Skeletal muscle tissue (tissue), 4 donors: ENCODE data around the gene SIPA1L3. TPM values are rescaled to one million over a fixed set of nuclear protein-coding genes. Genes with fewer than 3 reads are reported as not detected.

ENCODE experiments used
- H3K27ac ChIP-seq: one replicate; pipeline ENCODE4 v1.7.0; 2013; ENCODE audit warnings: mild to moderate bottlenecking, low read depth, low read length, inconsistent platforms
- H3K27me3 ChIP-seq, 3 donors: one replicate each; pipeline ENCODE4 v1.7.0; 2013; ENCODE audit warnings: low read length in 3 of 3; ENCODE audit not compliant: control insufficient read depth in 3 of 3, insufficient read depth in 3 of 3
- H3K36me3 ChIP-seq, 3 donors: one replicate each; pipeline ENCODE4 v1.7.0; 2013; ENCODE audit warnings: low read length in 3 of 3; ENCODE audit not compliant: control insufficient read depth in 3 of 3, insufficient read depth in 3 of 3
- H3K4me1 ChIP-seq, 3 donors: one replicate each; pipeline ENCODE4 v1.7.0; 2013; ENCODE audit warnings: low read length in 3 of 3, mild to moderate bottlenecking in 3 of 3; ENCODE audit not compliant: control insufficient read depth in 3 of 3, insufficient read depth in 3 of 3
- H3K4me3 ChIP-seq, 3 donors: one replicate each; pipeline ENCODE4 v1.7.0; 2013; ENCODE audit warnings: low read length in 3 of 3
- H3K9ac ChIP-seq, 3 donors: one replicate each; pipeline ENCODE4 v1.7.0; 2013; ENCODE audit warnings: low read length in 3 of 3, mild to moderate bottlenecking in 3 of 3, moderate library complexity in 2 of 3, low read depth in 1 of 3
- H3K9me3 ChIP-seq, 3 donors: one replicate each; pipeline ENCODE4 v1.7.0; 2013; ENCODE audit warnings: low read length in 3 of 3; ENCODE audit not compliant: control insufficient read depth in 3 of 3
- total RNA-seq: library from RNA; depleted of rRNA; stranded (reverse); fragments of >200 nt; gene quantifications from one replicate; pipeline ENCODE4 v1.2.3, GENCODE V29; 2014
- donor health status: Osteomylitis.

The SIPA1L3 gene
- total RNA-seq, 1 donor from 2014 or later = 3.7 TPM

DNA sequence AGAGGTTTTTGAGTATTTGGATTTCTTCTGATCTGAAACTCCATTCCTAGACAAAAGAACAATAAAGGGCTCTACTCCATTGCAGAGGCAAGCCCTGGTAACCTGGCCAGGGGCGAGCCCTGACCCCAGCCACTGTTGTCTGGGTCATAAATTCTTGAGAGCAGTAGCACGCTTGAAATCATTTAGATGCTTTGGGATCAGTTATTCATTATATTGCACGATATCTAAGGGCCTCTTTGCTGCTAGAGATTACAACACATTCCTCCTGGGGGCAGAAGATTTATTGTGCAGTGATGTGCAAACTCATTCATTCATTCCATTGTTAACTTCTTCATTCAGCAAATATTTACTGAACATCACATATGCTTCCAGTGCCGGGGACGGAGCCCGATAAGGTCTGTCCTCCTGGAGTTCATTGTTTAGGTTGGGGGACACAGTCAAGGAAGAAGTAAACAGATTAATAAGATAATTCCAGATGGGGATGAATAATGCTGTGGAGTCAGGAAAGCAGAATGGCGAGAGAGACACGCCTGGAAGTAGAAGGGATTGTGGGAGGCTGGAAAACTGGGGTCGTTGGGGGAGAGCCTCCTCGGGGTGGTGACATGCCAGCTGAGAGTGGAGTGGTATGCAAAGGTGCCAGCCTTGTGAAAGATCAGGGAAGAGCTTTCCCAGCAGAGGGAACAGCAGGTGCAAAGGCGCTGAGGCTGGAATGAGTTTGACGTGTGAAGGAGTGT lies 34.9 kb downstream of the SIPA1L3 start:
- no peaks in the 10 kb centered on the region for H3K9me3 ChIP-seq
- H3K27me3 ChIP-seq = no peaks in the 10 kb centered on the region
- H3K36me3 ChIP-seq = no peaks in the 10 kb centered on the region
- no peaks in the 10 kb centered on the region for H3K4me1 ChIP-seq
- no peak overlapping the region for H3K9ac ChIP-seq
- H3K27ac ChIP-seq = no peak overlapping the region
- H3K4me3 ChIP-seq = no peak overlapping the region

DNA sequence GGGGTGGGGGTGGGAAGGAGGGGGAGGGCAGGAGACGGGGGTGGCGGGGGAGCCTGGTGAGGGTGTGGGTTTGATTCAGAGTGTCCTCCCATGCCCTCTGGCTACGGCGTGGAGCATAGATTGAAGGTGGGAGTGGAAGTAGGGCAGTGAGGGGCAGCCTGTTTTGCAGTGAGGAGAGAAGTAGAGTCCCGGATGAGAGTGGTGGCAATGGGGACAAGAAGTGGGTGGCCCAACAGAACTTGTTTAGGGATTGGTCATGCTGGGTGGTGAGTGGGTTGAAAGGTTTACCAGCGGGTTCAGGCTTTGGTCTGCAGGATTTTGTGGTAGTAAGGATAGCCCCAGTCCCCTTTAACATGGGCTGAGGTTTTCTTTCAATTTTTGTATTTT lies 35.5 kb downstream of the SIPA1L3 start:
- Histone ChIP-seq H3K4me1 (peaks cover 0 to 2% (median under 1%) of the 10 kb centered on the region in 3 donors), H3K27me3 (no peaks in the 10 kb centered on the region), H3K4me3 (no peak overlapping the region), H3K9ac (no peak overlapping the region), H3K36me3 (no peaks in the 10 kb centered on the region), H3K27ac (no peak overlapping the region), H3K9me3 (no peaks in the 10 kb centered on the region)

DNA sequence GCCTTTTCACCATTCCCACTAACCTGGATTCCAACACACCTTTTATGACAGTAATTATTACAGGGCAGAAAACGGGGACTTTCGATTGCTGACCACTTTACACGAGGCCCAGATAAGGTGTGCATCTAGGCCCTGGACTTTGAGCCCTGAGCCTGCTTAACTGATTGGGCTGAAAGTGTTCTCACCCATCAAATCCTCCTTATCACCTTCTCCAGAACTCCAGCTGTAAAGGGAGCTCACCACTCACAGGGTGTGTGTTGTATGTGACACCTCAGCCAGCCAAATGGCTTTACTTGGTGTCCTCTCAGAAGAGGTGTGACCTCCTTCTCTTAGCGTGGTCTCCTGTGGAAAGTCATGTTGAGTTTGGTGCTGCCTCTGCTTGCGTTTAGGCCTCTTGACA lies 36.5 kb downstream of the SIPA1L3 start:
- no peak overlapping the region for H3K9ac ChIP-seq
- H3K36me3 ChIP-seq = no peaks in the 10 kb centered on the region
- H3K4me3 ChIP-seq = no peak overlapping the region
- H3K4me1 ChIP-seq = peaks cover 4 to 5% (median 4%) of the 10 kb centered on the region in 3 donors
- H3K9me3 ChIP-seq = no peaks in the 10 kb centered on the region
- no peaks in the 10 kb centered on the region for H3K27me3 ChIP-seq
- no peak overlapping the region for H3K27ac ChIP-seq

DNA sequence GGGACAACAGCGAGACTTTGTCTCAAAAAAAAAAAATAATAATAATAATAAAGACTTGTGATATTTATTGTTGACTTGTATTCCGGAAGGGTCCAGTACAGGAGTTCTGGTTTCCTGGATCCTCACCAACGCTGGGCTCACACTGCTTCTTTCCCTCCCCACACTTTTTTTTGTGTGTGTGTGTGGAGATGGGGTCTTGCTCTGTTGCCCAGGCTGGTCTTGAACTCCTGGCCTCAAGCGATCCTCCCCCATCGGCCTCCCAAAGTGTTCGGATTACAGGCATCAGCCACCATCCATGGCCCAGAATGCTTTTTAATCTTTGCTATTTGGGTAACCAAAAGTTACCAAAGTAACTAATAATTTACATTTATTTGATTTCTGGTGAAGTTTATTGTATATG lies 39.1 kb downstream of the SIPA1L3 start:
- no peaks in the 10 kb centered on the region for H3K27me3 ChIP-seq
- no peak overlapping the region for H3K9ac ChIP-seq
- no peaks in the 10 kb centered on the region for H3K9me3 ChIP-seq
- H3K36me3 ChIP-seq = no peaks in the 10 kb centered on the region
- H3K27ac ChIP-seq = no peak overlapping the region
- no peak overlapping the region for H3K4me3 ChIP-seq
- H3K4me1 ChIP-seq = peaks cover 4 to 5% (median 4%) of the 10 kb centered on the region in 3 donors

DNA sequence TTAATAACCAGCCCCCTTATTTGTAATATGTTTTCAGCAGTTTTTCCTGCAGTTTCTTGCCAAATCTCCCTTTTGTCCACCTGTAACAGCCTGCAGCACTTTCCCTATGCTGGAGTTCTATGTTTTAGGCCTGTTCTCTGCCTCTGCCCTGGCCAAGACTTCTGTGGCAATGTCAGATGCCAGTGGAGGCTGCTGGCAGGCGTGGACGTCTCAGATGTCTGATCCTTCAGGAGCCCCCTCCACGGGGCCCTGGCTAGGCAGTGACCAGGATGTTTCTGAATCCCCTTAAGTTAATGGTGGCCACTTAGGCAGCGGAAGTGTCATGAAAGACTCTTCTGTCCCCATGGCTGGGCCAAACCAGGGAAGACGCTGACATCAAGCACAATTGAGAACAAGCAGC lies 40.8 kb downstream of the SIPA1L3 start:
- Histone ChIP-seq H3K27ac (no peak overlapping the region), H3K36me3 (no peaks in the 10 kb centered on the region), H3K9ac (peak overlapping the region in 1 of 3 donors; percentile 0), H3K9me3 (no peaks in the 10 kb centered on the region), H3K4me3 (no peak overlapping the region), H3K4me1 (peaks cover 4 to 5% (median 4%) of the 10 kb centered on the region in 3 donors), H3K27me3 (no peaks in the 10 kb centered on the region)

DNA sequence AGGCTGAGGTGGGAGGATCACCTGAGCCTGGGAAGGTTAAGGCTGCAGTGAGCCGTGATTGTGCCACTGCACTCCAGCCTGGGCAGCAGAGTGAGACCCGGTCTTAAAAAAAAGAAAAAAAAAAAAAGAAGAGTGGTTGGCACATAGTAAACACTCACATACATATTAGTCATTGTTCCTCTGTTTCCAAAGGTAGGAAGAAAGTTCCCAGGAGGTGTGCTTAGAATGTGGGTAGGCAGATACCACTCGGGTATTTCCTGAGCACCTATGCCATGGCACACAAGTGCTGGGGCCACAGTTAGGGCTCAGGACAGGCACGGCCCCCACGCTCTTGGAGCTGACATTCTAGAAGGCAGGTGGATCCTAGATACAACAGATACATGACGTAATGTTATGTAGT lies 41.4 kb downstream of the SIPA1L3 start:
- no peaks in the 10 kb centered on the region for H3K27me3 ChIP-seq
- H3K9ac ChIP-seq = peak overlapping the region in 1 of 3 donors; percentile 0
- H3K4me1 ChIP-seq = peaks cover 4 to 5% (median 4%) of the 10 kb centered on the region in 3 donors
- H3K4me3 ChIP-seq = no peak overlapping the region
- H3K27ac ChIP-seq = no peak overlapping the region
- H3K36me3 ChIP-seq = no peaks in the 10 kb centered on the region
- H3K9me3 ChIP-seq = no peaks in the 10 kb centered on the region

DNA sequence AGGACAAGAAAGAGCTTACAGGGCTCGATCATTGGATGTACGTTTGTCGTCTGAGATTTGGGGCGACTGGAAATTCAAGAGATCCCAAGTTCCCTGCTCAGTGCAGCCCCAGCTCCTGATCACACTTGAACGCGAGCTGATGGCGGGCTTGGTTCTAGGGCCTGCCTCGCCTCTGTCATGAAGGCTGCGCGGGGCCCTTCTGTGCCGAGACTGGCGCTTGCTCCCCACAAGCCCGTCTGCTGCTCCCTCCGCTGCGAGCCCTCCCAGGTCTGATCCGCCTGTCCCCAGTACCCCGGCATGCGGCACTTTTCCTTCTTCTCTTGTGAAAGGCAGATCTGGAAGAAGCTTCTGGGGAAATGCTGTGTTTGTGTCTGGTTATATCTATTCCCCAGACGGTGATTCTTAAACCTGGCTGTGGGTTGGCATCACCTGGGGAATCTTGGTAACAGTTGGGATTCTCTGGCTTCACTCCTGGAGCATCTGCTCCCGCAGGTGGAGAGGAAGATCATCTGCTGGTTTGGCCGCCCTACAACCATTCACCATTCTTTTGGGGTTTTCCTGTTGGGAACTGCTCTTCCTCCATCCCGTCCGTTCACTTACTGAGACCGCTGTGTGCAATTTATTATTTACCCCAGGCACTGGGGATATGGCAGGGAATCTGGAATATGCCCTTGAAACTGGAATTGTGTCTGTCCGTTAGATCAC lies 43.6 kb downstream of the SIPA1L3 start:
- Histone ChIP-seq H3K4me3 (no peak overlapping the region), H3K27ac (no peak overlapping the region), H3K4me1 (peaks cover 4 to 5% (median 4%) of the 10 kb centered on the region in 3 donors)

DNA sequence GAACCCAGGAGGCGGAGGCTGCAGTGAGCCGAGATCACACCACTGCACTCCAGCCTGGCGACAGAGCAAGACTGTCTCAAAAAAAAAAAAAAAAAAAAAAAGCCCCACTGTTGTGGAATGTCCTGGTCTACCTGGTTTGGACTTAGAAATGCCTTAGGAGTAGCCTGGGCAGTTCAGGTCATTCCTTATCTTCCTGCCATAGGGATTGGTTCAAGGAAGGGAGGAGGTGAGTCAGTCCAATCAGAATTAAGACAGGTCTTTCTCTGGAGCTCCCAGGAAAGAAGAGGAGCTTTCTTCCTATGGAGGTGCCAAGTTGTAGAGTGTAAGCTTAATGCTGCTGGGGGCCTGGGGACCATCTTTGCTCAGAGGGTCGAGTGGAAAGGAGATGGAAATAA lies 44.8 kb downstream of the SIPA1L3 start:
- Histone ChIP-seq H3K27ac (no peak overlapping the region), H3K9me3 (no peaks in the 10 kb centered on the region), H3K9ac (no peak overlapping the region), H3K4me3 (no peak overlapping the region), H3K27me3 (no peaks in the 10 kb centered on the region), H3K4me1 (peaks cover 4 to 5% (median 4%) of the 10 kb centered on the region in 3 donors), H3K36me3 (no peaks in the 10 kb centered on the region)

More for the DNA sequence above, 43.6 kb downstream of the SIPA1L3 start:
- H3K36me3 ChIP-seq = no peaks in the 10 kb centered on the region
- H3K27me3 ChIP-seq = no peaks in the 10 kb centered on the region
- H3K9me3 ChIP-seq = no peaks in the 10 kb centered on the region
- H3K9ac ChIP-seq = no peak overlapping the region

DNA sequence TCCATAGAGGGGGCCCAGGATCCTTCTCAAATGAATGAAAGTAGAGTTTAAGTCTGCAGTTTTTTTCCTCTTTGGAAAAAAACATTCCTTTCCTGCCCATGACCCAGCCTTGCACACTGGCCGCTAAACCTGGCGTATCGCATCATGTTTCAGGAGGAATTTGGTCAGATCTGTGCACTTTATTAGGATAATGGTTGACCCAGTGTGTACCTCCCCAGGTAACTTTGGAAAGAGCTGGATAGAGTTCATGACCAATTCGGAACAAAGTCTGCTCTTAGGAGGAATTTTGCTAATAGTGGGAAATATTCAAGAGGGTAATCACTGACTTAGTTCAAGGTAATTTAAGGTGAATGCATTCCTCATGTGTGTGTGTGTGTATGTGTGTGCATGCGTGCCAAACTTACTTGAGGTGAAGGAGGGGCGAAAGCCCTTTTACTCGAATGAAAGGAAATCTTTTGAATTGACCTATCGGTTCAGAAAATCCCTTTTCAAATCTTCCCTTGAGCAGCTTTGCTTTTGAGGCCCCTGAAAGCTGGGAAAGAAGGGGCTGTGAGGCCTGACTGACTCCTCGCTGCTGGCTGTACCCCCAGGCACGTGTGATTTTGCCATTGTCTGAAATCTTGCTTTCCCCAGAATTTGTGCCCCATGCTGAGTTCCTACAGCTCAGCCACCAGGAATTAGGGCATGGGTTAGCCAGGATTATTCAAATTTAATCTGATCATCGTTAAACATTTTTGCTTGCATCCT lies 46.3 kb downstream of the SIPA1L3 start:
- Histone ChIP-seq H3K9ac (no peak overlapping the region), H3K4me1 (no peaks in the 10 kb centered on the region), H3K36me3 (no peaks in the 10 kb centered on the region), H3K27ac (no peak overlapping the region), H3K4me3 (no peak overlapping the region), H3K27me3 (no peaks in the 10 kb centered on the region), H3K9me3 (no peaks in the 10 kb centered on the region)

DNA sequence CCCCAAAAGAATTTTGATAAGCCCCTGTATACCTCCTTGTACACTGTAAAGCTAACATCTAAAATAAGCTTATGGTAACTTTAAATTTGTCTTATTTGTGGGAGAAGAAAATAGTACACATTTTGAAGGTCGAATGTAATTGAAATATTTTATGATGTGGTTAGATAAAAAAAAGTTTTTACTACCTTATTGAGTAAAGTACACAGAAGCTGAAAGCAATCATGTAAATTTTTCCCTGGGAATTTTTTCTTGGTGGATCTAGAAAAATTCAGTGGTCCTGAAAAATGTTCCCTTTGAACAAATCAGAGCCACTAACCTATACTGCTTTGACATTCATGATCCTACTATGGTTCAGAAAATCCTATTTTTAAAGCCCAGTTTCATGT lies 46.9 kb downstream of the SIPA1L3 start:
- no peaks in the 10 kb centered on the region for H3K36me3 ChIP-seq
- H3K4me1 ChIP-seq = no peaks in the 10 kb centered on the region
- H3K9me3 ChIP-seq = no peaks in the 10 kb centered on the region
- H3K9ac ChIP-seq = no peak overlapping the region
- H3K4me3 ChIP-seq = no peak overlapping the region
- H3K27me3 ChIP-seq = no peaks in the 10 kb centered on the region
- H3K27ac ChIP-seq = no peak overlapping the region
